Liver (tissue), 9 donors: ENCODE results near the gene ROR1. TPM values are rescaled to one million over a fixed set of nuclear protein-coding genes. Genes with fewer than 3 reads are reported as not detected.

ENCODE experiments used
- DNase-seq: peaks from one replicate; pipeline ENCODE4 v3.0.0-alpha.2; 2017; ENCODE audit warnings: low spot score
- H3K27ac ChIP-seq, 2 donors: one replicate each; pipeline ENCODE4 v1.7.0; 2013; ENCODE audit warnings: inconsistent platforms in 2 of 2, low read length in 2 of 2, control low read depth in 1 of 2, low read depth in 1 of 2, mild to moderate bottlenecking in 1 of 2
- H3K27me3 ChIP-seq, 4 donors: one replicate each; pipeline versions ENCODE4 v1.6.1 to v1.7.0; 2013; ENCODE audit warnings: low read length in 3 of 4, inconsistent platforms in 1 of 4, mild to moderate bottlenecking in 1 of 4, moderate library complexity in 1 of 4; ENCODE audit not compliant: control insufficient read depth in 4 of 4, insufficient read depth in 4 of 4
- H3K36me3 ChIP-seq, 4 donors: one replicate each; pipeline versions ENCODE4 v1.6.1 to v1.7.0; 2013; ENCODE audit warnings: low read length in 3 of 4, mild to moderate bottlenecking in 3 of 4, low read depth in 1 of 4, moderate library complexity in 1 of 4; ENCODE audit not compliant: control insufficient read depth in 4 of 4, insufficient read depth in 3 of 4
- H3K4me1 ChIP-seq, 4 donors: one replicate each; pipeline versions ENCODE4 v1.6.1 to v1.7.0; 2013; ENCODE audit warnings: low read length in 3 of 4, mild to moderate bottlenecking in 3 of 4, moderate library complexity in 1 of 4; ENCODE audit not compliant: control insufficient read depth in 4 of 4, insufficient read depth in 4 of 4
- H3K4me3 ChIP-seq, 3 donors: one replicate each; pipeline versions ENCODE4 v1.6.1 to v1.7.0; 2013; ENCODE audit warnings: low read length in 3 of 3, control low read depth in 1 of 3, low read depth in 1 of 3, mild to moderate bottlenecking in 1 of 3
- H3K9ac ChIP-seq, 2 donors: one replicate each; pipeline ENCODE4 v1.7.0; 2013; ENCODE audit warnings: low read length in 2 of 2, mild to moderate bottlenecking in 2 of 2, moderate library complexity in 2 of 2, control low read depth in 1 of 2, low read depth in 1 of 2
- H3K9me3 ChIP-seq, 4 donors: one replicate each; pipeline versions ENCODE4 v1.6.1 to v1.7.0; 2013; ENCODE audit warnings: low read length in 3 of 4; ENCODE audit not compliant: control insufficient read depth in 4 of 4
- ATF3 ChIP-seq: IDR thresholded peaks from 2 replicates; pipeline ENCODE4 v1.6.1; 2016; ENCODE audit warnings: antibody characterized with exemption
- EGR1 ChIP-seq, 2 donors: IDR thresholded peaks; 2 replicates each; pipeline ENCODE4 v1.6.1; 2016 to 2018; ENCODE audit warnings: antibody characterized with exemption in 2 of 2, low read depth in 2 of 2
- FOXA1 ChIP-seq: IDR thresholded peaks from 2 replicates; pipeline ENCODE4 v1.6.1; 2016; ENCODE audit warnings: antibody characterized with exemption
- FOXA2 ChIP-seq: IDR thresholded peaks from 2 replicates; pipeline ENCODE4 v1.6.1; 2016; ENCODE audit warnings: antibody characterized with exemption
- GABPA ChIP-seq, 2 donors: IDR thresholded peaks in 1 of 2; conservative IDR thresholded peaks in 1 of 2; 2 replicates each; pipeline ENCODE4 v1.6.1; 2016; ENCODE audit warnings: antibody characterized with exemption in 2 of 2, mild to moderate bottlenecking in 1 of 2, moderate library complexity in 1 of 2
- HNF4A ChIP-seq, 2 donors: conservative IDR thresholded peaks; 2 replicates each; pipeline ENCODE4 v1.6.1; 2016; ENCODE audit warnings: antibody characterized with exemption in 2 of 2, mild to moderate bottlenecking in 2 of 2
- HNF4G ChIP-seq: IDR thresholded peaks from 2 replicates; pipeline ENCODE4 v1.6.1; 2016; ENCODE audit warnings: antibody characterized with exemption
- JUND ChIP-seq, 2 donors: IDR thresholded peaks; 2 replicates each; pipeline ENCODE4 v1.6.1; 2016; ENCODE audit warnings: antibody characterized with exemption in 2 of 2
- MAX ChIP-seq: IDR thresholded peaks from 2 replicates; pipeline ENCODE4 v1.6.1; 2016; ENCODE audit warnings: antibody characterized with exemption
- NR2F2 ChIP-seq: IDR thresholded peaks from 2 replicates; pipeline ENCODE4 v1.6.1; 2016; ENCODE audit warnings: antibody characterized with exemption
- RAD21 ChIP-seq, 2 donors: IDR thresholded peaks; 2 replicates each; pipeline ENCODE4 v1.6.1; 2016; ENCODE audit warnings: antibody characterized with exemption in 2 of 2, mild to moderate bottlenecking in 2 of 2
- REST ChIP-seq: IDR thresholded peaks from 2 replicates; pipeline ENCODE4 v1.6.1; 2016; ENCODE audit warnings: antibody characterized with exemption, mild to moderate bottlenecking
- RXRA ChIP-seq, 2 donors: IDR thresholded peaks; 2 replicates each; pipeline ENCODE4 v1.6.1; 2017 to 2018; ENCODE audit warnings: antibody characterized with exemption in 2 of 2, mild to moderate bottlenecking in 1 of 2
- SP1 ChIP-seq: IDR thresholded peaks from 2 replicates; pipeline ENCODE4 v1.6.1; 2018; ENCODE audit warnings: antibody characterized with exemption, mild to moderate bottlenecking
- TAF1 ChIP-seq: conservative IDR thresholded peaks from 2 replicates; pipeline ENCODE4 v1.6.1; 2016; ENCODE audit warnings: antibody characterized with exemption, mild to moderate bottlenecking
- YY1 ChIP-seq: IDR thresholded peaks from 2 replicates; pipeline ENCODE4 v1.6.1; 2016; ENCODE audit warnings: antibody characterized with exemption, mild to moderate bottlenecking
- WGBS: extraction: QIAGEN DNeasy Blood & Tissue Kit; methylation state at CpG from one replicate; pipeline ENCODE4 v1.1.7; 2013; 5-methylcytosine and 5-hydroxymethylcytosine counted together
- polyA plus RNA-seq, 2 donors: library from polyadenylated mRNA; stranded (reverse) in 1 of 2; unstranded in 1 of 2; fragments of 200-250 nt in 1 of 2; fragments of >200 nt in 1 of 2; fragmentation: Nextera tagmentation in 1 of 2; extraction: Ambion mirVana in 1 of 2; gene quantifications; one replicate each; pipeline versions ENCODE4 v1.2.1 to v1.2.3, GENCODE V29; 2013 to 2015
- total RNA-seq, 2 donors: library from RNA; depleted of rRNA; stranded (reverse); fragments of >200 nt; gene quantifications; one replicate each; pipeline ENCODE4 v1.2.3, GENCODE V29; 2014
- TF ChIP-seq, protein P1 (sequence below): IDR thresholded peaks from 2 replicates; pipeline ENCODE4 v1.6.1; 2016; ENCODE audit warnings: antibody characterized with exemption
- TF ChIP-seq, protein P2 (sequence below): fragments of 150-350 bp; IDR thresholded peaks from 2 replicates; pipeline ENCODE4 v1.5.1; 2017; ENCODE audit warnings: improper control_type of control experiment, low read depth, low read length; ENCODE audit not compliant: missing input control
- donor health status: healthy.
- donor health status: healthy.
- donor health status: healthy.
- donor health status: healthy.
- donor health status: healthy.

Gene ROR1
- total and polyA plus RNA-seq, 4 donors: 0.15 to 0.98 (median 0.37) TPM

- TF ChIP-seq MAX (no peak), RAD21 (IDR thresholded peaks at IDR 0.05) (no peak), GABPA (IDR thresholded peaks at IDR 0.05 in 1 of 2, conservative IDR thresholded peaks at IDR 0.05 in 1 of 2) (no peak), SP1 (no peak), ATF3 (no peak), YY1 (no peak), JUND (IDR thresholded peaks at IDR 0.05) (no peak), RXRA (IDR thresholded peaks at IDR 0.05) (no peak), NR2F2 (no peak), FOXA1 (no peak), HNF4G (no peak), FOXA2 (no peak), HNF4A (conservative IDR thresholded peaks at IDR 0.05) (no peak), TAF1 (no peak), REST (no peak), EGR1 (IDR thresholded peaks at IDR 0.05; ENCODE audit: low read depth in 2 of 2) (no peak)
- TF ChIP-seq, protein P1, sequence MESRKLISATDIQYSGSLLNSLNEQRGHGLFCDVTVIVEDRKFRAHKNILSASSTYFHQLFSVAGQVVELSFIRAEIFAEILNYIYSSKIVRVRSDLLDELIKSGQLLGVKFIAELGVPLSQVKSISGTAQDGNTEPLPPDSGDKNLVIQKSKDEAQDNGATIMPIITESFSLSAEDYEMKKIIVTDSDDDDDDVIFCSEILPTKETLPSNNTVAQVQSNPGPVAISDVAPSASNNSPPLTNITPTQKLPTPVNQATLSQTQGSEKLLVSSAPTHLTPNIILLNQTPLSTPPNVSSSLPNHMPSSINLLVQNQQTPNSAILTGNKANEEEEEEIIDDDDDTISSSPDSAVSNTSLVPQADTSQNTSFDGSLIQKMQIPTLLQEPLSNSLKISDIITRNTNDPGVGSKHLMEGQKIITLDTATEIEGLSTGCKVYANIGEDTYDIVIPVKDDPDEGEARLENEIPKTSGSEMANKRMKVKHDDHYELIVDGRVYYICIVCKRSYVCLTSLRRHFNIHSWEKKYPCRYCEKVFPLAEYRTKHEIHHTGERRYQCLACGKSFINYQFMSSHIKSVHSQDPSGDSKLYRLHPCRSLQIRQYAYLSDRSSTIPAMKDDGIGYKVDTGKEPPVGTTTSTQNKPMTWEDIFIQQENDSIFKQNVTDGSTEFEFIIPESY: no peak
- TF ChIP-seq, protein P2, sequence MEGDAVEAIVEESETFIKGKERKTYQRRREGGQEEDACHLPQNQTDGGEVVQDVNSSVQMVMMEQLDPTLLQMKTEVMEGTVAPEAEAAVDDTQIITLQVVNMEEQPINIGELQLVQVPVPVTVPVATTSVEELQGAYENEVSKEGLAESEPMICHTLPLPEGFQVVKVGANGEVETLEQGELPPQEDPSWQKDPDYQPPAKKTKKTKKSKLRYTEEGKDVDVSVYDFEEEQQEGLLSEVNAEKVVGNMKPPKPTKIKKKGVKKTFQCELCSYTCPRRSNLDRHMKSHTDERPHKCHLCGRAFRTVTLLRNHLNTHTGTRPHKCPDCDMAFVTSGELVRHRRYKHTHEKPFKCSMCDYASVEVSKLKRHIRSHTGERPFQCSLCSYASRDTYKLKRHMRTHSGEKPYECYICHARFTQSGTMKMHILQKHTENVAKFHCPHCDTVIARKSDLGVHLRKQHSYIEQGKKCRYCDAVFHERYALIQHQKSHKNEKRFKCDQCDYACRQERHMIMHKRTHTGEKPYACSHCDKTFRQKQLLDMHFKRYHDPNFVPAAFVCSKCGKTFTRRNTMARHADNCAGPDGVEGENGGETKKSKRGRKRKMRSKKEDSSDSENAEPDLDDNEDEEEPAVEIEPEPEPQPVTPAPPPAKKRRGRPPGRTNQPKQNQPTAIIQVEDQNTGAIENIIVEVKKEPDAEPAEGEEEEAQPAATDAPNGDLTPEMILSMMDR: no peak
- Histone ChIP-seq H3K27me3 (no peaks in the 10 kb centered on the region), H3K4me3 (no peak overlapping the region), H3K9ac (no peak overlapping the region), H3K9me3 (no peaks in the 10 kb centered on the region), H3K36me3 (no peaks in the 10 kb centered on the region), H3K4me1 (no peaks in the 10 kb centered on the region), H3K27ac (no peak overlapping the region)
- DNase-seq: no peak
- 97% methylated on average over 1 of the region's 1 CpG for WGBS
Observed at GRCh38 chr1:64195081-64195395, 421.2 kb downstream of the ROR1 start.
